ENCODE data around the gene IL6ST.
"Not testable (repeated sequence)": the region's sequence is repeated elsewhere in the genome, so short reads cannot be mapped to it uniquely, and the experiment has no call there.

IL6ST gene

DNA sequence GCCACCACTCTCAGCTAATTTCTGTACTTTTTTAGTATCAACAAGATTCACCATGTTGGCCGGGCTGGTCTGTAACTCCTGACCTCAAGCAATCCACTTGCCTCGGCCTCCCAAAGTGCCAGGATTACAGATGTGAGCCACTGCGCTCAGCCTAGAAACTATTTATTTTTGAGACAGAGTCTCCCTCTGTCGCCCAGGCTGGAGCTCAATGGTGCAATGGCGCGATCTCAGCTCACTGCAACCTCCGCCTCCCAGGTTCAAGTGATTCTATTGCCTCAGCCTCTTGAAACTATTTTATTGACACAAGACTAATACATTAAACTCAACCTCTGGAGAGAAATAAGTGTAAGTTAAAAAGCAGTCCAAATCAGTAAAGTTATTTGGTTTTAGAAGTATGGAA, 34.0 kb downstream of the IL6ST start:
- DNase-seq (ENCODE audit: low spot score), result no peak

GRCh38 chr5:55959208-55959607, 35.6 kb downstream of the IL6ST start:
- DNase-seq (ENCODE audit: low spot score), result no peak

- not testable (repeated sequence) for DNase-seq (ENCODE audit: low spot score)
Observed at GRCh38 chr5:55941154-55941553, 53.6 kb downstream of the IL6ST start.

GRCh38 chr5:55937598-55937997, 57.2 kb downstream of the IL6ST start:
- not testable (repeated sequence) for DNase-seq (ENCODE audit: low spot score)

DNA sequence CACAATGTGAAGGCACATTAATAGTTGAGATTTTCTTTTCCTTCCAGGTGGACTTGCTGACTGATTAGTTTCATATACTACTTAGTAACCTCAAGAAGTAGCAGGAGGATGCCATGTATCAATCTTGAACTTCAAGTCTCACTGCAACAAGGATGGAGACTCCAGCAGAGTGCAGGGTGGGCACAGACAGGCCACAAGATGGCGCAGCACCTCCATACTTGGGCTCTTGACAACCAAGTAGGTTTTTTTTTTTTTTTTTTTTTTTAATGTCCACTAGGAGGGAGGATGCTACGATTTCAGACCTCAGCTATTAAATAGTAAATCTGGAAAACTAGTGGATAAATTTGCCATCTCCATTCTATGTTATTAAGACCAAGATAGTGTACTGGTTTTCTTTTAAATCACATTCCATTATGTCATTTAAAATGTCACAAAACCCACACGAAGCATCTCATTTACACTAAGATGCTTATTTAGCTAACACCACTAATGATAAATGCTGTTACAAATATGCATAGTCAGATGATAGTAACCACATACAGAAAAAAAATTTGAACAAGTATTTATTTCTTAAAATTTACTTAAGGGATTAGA, 58.6 kb downstream of the IL6ST start:
- DNase-seq (ENCODE audit: low spot score), result peak; percentile 82

- no peak for DNase-seq (ENCODE audit: low spot score)
Observed at GRCh38 chr5:55935371-55935770, 59.4 kb downstream of the IL6ST start.

- no peak for DNase-seq (ENCODE audit: low spot score)
Observed at GRCh38 chr5:55934720-55935119, 60.0 kb downstream of the IL6ST start.

DNA sequence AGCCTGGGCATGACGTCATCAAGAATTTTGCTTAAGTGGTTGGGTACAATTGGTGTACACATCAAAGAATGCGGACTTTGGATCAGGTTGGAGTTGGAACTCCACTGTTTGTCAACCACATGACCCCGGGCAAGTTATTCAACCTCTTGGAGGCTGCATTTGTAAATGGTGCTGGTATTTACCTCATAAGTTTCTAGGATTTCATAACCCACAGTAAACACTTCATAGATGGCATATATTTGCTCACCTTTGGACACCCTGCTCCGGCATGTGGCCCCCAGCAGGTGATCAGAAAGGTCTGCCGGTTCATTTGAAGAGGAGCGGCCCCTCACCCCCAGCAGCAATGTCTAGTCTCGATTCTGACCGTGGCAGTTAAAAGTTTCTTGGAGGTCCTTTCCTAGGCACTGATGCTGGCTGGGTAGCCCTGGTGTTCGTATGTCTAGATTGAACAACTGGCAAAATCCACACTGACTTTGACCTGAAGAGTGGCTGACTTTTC, 60.6 kb downstream of the IL6ST start:
- no peak for DNase-seq (ENCODE audit: low spot score)

GRCh38 chr5:55933377-55934114, 61.2 kb downstream of the IL6ST start:
- no peak for DNase-seq (ENCODE audit: low spot score)

DNA sequence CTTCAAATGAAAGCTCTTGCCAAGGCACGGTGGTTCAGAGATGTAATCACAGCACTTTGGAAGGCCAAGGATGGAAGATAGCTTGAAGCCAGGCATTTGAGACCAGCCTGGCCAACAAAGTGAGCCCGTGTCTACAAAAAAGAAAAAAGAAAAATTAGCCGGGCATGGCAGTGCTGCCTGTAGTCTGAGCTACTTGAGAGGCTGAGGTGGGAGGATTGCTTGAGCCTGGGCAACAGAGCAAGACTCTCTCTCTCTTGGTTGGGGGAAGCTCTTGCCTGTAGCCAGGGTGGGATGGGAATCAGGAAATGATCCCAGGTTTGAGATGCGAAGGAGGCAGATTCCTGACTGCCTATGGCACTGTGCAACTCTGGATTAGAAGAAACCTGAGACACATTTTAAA, 62.1 kb downstream of the IL6ST start:
- DNase-seq (ENCODE audit: low spot score), result no peak

DNA sequence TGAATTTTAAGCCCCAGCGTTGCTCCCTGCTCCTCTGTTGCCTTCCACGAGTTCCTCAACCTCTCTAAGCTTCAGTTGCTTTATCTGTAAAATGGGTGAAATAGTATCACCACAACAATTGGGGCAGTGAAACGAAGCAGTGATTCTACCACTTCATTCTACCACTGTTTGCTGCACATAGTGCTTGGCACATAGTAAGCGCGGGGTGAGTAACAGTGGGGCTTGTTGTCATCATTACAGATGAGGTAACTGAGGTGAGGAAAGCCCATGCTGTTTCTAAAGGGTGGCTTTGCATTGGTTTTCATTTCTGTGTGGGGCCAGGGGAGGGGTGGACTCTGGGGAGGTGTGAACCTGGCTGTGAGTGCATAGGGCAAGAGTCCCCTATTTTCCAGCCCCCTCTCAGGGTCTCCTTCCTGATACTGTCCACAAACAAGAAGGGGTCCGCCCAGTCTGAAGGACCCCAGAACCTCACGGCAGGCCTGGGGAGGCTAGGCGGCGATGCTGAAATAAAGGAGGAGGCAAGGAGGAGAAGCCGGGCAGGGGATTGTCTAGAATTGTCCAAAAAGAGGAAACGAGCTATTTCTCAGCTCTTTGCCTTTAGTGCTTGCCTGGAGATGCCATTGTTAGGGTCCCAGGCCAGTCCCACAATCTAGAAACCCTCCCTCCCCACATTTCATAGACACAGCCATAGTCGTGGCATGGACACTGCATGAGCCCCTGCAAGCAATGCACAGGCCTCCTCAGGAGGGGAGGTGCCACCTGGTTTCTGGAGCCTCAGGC, 65.6 kb downstream of the IL6ST start:
- no peak for DNase-seq (ENCODE audit: low spot score)

DNA sequence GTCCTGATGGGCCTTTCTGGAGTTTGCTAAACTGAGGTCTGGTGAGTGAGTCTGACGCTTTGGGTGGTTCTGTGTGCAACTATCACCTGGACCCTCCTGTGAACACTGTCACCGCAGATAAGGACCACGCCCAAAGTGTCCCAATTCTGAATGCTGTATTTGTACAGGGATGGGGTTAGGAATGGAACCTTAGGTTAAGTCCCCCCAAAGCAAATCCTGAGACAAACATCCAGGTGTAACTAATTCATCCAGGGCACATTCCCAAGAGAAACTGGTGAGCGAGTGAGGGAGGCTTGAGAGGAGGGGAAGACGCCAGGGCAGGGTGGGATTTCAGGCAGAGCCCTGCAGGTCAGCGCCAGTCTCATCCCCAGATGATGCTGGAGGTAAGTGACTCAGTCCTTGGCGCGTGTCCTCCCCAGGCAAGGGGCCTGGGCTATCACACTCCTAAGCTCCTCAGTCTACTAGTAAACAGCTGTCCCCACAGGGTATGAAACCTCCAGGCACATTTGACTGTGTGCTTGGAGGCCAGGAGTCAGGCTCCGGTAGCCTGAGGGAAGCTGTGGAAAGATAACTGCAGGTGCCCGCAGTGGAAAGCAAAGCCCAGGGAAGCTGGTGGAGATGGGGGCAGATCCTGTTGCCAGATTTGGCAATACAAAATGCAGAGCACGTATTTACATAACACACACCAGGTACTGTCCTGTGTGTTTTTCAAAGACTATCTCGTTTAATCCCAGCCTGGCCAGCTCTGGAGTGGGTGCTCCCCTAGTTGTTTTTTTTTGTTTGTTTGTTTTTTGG, 66.7 kb downstream of the IL6ST start:
- DNase-seq (ENCODE audit: low spot score), result no peak

DNA sequence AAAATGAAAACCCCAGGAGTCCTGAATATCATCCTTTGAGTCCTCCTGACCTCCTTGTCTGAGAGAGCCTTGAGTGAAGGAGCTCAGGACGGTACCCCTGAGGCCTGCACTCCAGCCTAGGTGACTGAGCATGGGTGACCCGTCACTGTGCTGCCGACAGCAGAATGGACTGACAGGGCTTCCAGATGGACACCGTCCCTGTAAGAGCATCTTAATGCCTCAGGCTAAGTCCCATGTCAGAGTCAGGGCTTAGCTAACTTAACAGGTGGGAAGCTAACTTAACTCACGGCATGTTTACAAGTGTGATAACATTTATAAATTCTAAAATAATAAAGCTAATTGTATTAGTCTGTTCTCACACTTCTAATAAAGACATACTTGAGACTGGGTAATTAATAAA, 68.3 kb downstream of the IL6ST start:
- DNase-seq (ENCODE audit: low spot score), result no peak

DNA sequence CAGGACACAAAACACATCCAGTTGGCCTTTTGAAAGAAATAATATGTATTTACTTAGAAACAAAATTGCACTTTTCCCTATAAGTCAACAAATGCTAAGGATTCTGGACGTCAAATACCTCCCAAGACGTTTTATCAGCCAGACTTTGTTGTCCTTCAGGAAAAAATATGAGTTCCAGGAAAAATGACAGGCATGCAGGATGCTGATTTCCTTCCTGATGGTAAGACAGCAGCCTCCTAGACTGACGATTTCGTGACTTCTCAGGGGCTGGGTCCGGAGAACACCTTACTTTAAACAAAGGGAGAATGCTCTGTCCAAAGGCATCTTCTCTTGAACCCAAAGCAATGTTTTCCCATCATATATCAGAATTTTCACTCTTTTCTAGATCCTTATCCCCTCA, 69.1 kb downstream of the IL6ST start:
- DNase-seq (ENCODE audit: low spot score), result no peak

DNA sequence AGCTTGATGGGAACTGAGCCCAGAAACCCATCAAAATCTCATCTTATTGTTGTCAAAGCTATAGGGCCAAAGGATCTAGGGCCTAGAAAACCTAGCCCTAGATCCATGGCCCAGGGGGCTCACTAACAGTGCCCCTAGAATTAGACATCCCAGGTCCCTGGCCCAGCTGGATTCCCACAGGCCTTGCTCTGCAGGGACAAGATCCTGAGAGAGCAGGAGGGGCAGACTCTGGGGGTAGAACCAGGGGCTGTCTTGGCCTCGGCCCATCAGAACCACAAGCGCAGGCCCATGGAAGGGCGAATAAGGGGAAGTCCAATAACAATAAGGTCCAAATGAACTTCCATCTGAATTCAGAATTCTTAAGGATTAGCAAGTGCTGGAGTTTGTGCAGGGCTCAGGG, 69.6 kb downstream of the IL6ST start:
- no peak for DNase-seq (ENCODE audit: low spot score)

- DNase-seq (ENCODE audit: low spot score), result no peak
Observed at GRCh38 chr5:55924744-55925143, 70.0 kb downstream of the IL6ST start.

- DNase-seq (ENCODE audit: low spot score), result no peak
Observed at GRCh38 chr5:55923865-55924500, 70.8 kb downstream of the IL6ST start.

- no peak for DNase-seq (ENCODE audit: low spot score)
Observed at GRCh38 chr5:55923177-55923771, 71.5 kb downstream of the IL6ST start.

- DNase-seq (ENCODE audit: low spot score), result no peak
Observed at GRCh38 chr5:55921617-55922016, 73.1 kb downstream of the IL6ST start.

DNA sequence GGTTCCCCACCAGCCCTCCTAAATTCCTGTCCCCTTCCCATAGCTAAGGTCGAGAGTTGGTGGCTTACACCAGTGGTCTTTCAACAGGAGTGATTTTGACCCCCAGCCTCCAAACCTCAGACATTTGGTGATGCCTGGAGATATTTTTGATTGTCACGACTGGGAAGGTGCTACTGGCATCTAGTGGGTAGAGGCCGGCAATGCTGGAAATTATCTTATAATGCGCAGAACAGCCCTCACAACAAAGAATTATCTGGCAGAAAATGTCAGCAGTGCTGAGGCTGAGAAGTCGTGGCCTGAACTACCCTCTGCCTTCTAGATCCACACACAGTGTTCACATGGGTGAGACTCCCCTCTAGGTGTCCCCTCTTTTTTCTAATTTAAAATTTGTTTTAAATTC, 74.0 kb downstream of the IL6ST start:
- no peak for DNase-seq (ENCODE audit: low spot score)

DNA sequence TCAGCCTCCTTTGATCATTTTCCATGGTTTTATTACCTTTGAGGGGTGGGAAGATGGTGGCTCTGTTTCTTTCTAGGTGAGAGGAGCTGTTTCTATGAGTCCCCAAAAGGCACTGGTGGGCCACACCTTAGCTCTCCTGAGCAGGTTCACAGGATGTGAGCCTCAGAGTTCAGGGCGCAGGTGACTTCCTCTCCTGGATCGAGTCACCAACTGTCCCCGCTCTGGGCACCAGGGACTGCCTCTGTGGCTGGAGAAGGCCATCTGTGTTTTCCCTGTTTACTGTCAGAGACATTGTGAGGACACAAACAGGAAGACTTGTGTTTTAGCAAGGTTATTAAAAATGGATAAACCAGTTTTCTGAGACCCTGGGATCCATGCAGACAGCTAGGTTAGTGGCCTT, 75.1 kb downstream of the IL6ST start:
- DNase-seq (ENCODE audit: low spot score), result no peak
